ENCODE measurements around the gene MED16. TPM values are rescaled to one million over a fixed set of nuclear protein-coding genes. Genes with fewer than 3 reads are reported as not detected.
A peak's percentile ranks its signal among the peaks of the same experiment; 100 is the strongest.

The MED16 gene
- total and polyA plus RNA-seq, 2 donors = 21.2 to 59.8 TPM

GRCh38 chr19:932648-933552 lies 39.9 kb upstream of the MED16 start:
- Histone ChIP-seq H3K27ac (ENCODE audit: low read depth) (peak overlapping the region; percentile 71), H3K4me1 (ENCODE audit: insufficient read depth) (peaks cover 6% of the 10 kb centered on the region), H3K36me3 (ENCODE audit: insufficient read depth) (no peaks in the 10 kb centered on the region), H3K4me3 (ENCODE audit: low read depth, low read length) (no peak overlapping the region)
- 35% methylated on average over 54 of the region's 54 CpGs for WGBS
- no peak for DNase-seq (ENCODE audit: extremely low spot score)

GRCh38 chr19:931860-932647 lies 39.1 kb upstream of the MED16 start:
- peaks cover 6% of the 10 kb centered on the region for H3K4me1 ChIP-seq (ENCODE audit: insufficient read depth)

GRCh38 chr19:929891-930258 lies 36.9 kb upstream of the MED16 start:
- no peak overlapping the region for H3K4me3 ChIP-seq (ENCODE audit: low read depth, low read length)
- no peak overlapping the region for H3K27ac ChIP-seq (ENCODE audit: low read depth)
- DNase-seq (ENCODE audit: extremely low spot score) = no peak
- no peaks in the 10 kb centered on the region for H3K36me3 ChIP-seq (ENCODE audit: insufficient read depth)
- 95% methylated on average over 6 of the region's 6 CpGs for WGBS
- peaks cover 7% of the 10 kb centered on the region for H3K4me1 ChIP-seq (ENCODE audit: insufficient read depth)

More at GRCh38 chr19:931860-932647, 39.1 kb upstream of the MED16 start:
- no peak for DNase-seq (ENCODE audit: extremely low spot score)
- no peak overlapping the region for H3K4me3 ChIP-seq (ENCODE audit: low read depth, low read length)
- WGBS = 89% methylated on average over 32 of the region's 32 CpGs
- H3K27ac ChIP-seq (ENCODE audit: low read depth) = peak overlapping the region; percentile 19
- H3K36me3 ChIP-seq (ENCODE audit: insufficient read depth) = no peaks in the 10 kb centered on the region

GRCh38 chr19:929203-929890 lies 36.4 kb upstream of the MED16 start:
- Histone ChIP-seq H3K36me3 (ENCODE audit: insufficient read depth) (no peaks in the 10 kb centered on the region), H3K4me3 (ENCODE audit: low read depth, low read length) (no peak overlapping the region), H3K27ac (ENCODE audit: low read depth) (no peak overlapping the region), H3K4me1 (ENCODE audit: insufficient read depth) (peaks cover 5% of the 10 kb centered on the region)
- DNase-seq (ENCODE audit: extremely low spot score) = no peak
- WGBS = 92% methylated on average over 51 of the region's 51 CpGs

GRCh38 chr19:928471-929202 lies 35.6 kb upstream of the MED16 start:
- Histone ChIP-seq H3K27ac (ENCODE audit: low read depth) (no peak overlapping the region), H3K4me1 (ENCODE audit: insufficient read depth) (peaks cover 5% of the 10 kb centered on the region), H3K4me3 (ENCODE audit: low read depth, low read length) (no peak overlapping the region), H3K36me3 (ENCODE audit: insufficient read depth) (no peaks in the 10 kb centered on the region)
- WGBS = 86% methylated on average over 18 of the region's 18 CpGs
- no peak for DNase-seq (ENCODE audit: extremely low spot score)

- WGBS = 68% methylated on average over 12 of the region's 12 CpGs
- peak overlapping the region; percentile 26 for H3K27ac ChIP-seq (ENCODE audit: low read depth)
- peaks cover 3% of the 10 kb centered on the region for H3K4me1 ChIP-seq (ENCODE audit: insufficient read depth)
- no peaks in the 10 kb centered on the region for H3K36me3 ChIP-seq (ENCODE audit: insufficient read depth)
- no peak for DNase-seq (ENCODE audit: extremely low spot score)
- H3K4me3 ChIP-seq (ENCODE audit: low read depth, low read length) = peak overlapping the region; percentile 76
Observed at GRCh38 chr19:927780-928401, 34.9 kb upstream of the MED16 start.

GRCh38 chr19:927351-927779 lies 34.4 kb upstream of the MED16 start:
- H3K4me3 ChIP-seq (ENCODE audit: low read depth, low read length) = peak overlapping the region; percentile 76
- H3K4me1 ChIP-seq (ENCODE audit: insufficient read depth) = peaks cover 2% of the 10 kb centered on the region
- WGBS = 11% methylated on average over 15 of the region's 15 CpGs
- no peak for DNase-seq (ENCODE audit: extremely low spot score)
- peak overlapping the region; percentile 61 for H3K27ac ChIP-seq (ENCODE audit: low read depth)
- H3K36me3 ChIP-seq (ENCODE audit: insufficient read depth) = no peaks in the 10 kb centered on the region

- DNase-seq (ENCODE audit: extremely low spot score) = no peak
- no peaks in the 10 kb centered on the region for H3K36me3 ChIP-seq (ENCODE audit: insufficient read depth)
- H3K27ac ChIP-seq (ENCODE audit: low read depth) = peak overlapping the region; percentile 47
- peak overlapping the region; percentile 76 for H3K4me3 ChIP-seq (ENCODE audit: low read depth, low read length)
- WGBS = under 1% methylated on average over 52 of the region's 52 CpGs
- peaks cover 2% of the 10 kb centered on the region for H3K4me1 ChIP-seq (ENCODE audit: insufficient read depth)
Observed at GRCh38 chr19:926589-927350, 33.8 kb upstream of the MED16 start.

- DNase-seq (ENCODE audit: extremely low spot score) = no peak
- H3K4me1 ChIP-seq (ENCODE audit: insufficient read depth) = peaks cover 2% of the 10 kb centered on the region
- peak overlapping the region; percentile 76 for H3K4me3 ChIP-seq (ENCODE audit: low read depth, low read length)
- H3K36me3 ChIP-seq (ENCODE audit: insufficient read depth) = no peaks in the 10 kb centered on the region
- H3K27ac ChIP-seq (ENCODE audit: low read depth) = peak overlapping the region; percentile 74
- WGBS = under 1% methylated on average over 21 of the region's 21 CpGs
Observed at GRCh38 chr19:926323-926588, 33.3 kb upstream of the MED16 start.

- Histone ChIP-seq H3K4me3 (ENCODE audit: low read depth, low read length) (peak within 1 kb of the TSS; percentile 76), H3K4me1 (ENCODE audit: insufficient read depth) (peaks cover 2% of the 10 kb centered on the region)
- under 1% methylated on average over 95 of the region's 97 CpGs for WGBS
Observed at GRCh38 chr19:925526-926322, 32.7 kb upstream of the MED16 start, which contains the start of gene ARID3A. TSS of gene ARID3A (plus strand) at chr19:926035. CDS start at chr19:929529, 3,494 bp downstream.

GRCh38 chr19:925087-925525 lies 32.1 kb upstream of the MED16 start:
- H3K4me3 ChIP-seq (ENCODE audit: low read depth, low read length) = peak overlapping the region; percentile 76
- WGBS = under 1% methylated on average over 39 of the region's 39 CpGs
- DNase-seq (ENCODE audit: extremely low spot score) = no peak
- no peaks in the 10 kb centered on the region for H3K36me3 ChIP-seq (ENCODE audit: insufficient read depth)
- peak overlapping the region; percentile 44 for H3K27ac ChIP-seq (ENCODE audit: low read depth)
- H3K4me1 ChIP-seq (ENCODE audit: insufficient read depth) = peaks cover 2% of the 10 kb centered on the region

More at GRCh38 chr19:925526-926322, 32.7 kb upstream of the MED16 start, which contains the start of gene ARID3A:
- Histone ChIP-seq H3K27ac (ENCODE audit: low read depth) (peak within 1 kb of the TSS; percentile 74), H3K36me3 (ENCODE audit: insufficient read depth) (no peaks in the 10 kb centered on the region)
- DNase-seq (ENCODE audit: extremely low spot score) = no peak
